Glutamatergic neuron (in vitro differentiated cells): ENCODE measurements around the gene HDAC9. TPM values are rescaled to one million over a fixed set of nuclear protein-coding genes. Genes with fewer than 3 reads are reported as not detected.

Experiments used
- DNase-seq: peaks from one replicate; pipeline ENCODE4 v3.0.0; 2022
- H3K27ac Mint-ChIP-seq: one replicate; pipeline ENCODE4 v1.8.0; 2020; ENCODE audit warnings: mild to moderate bottlenecking, mixed read lengths, inconsistent platforms; ENCODE audit not compliant: unreplicated experiment
- H3K27me3 Mint-ChIP-seq: one replicate; pipeline ENCODE4 v1.8.0; 2020; ENCODE audit warnings: mild to moderate bottlenecking, moderate library complexity, mixed read lengths, inconsistent platforms; ENCODE audit not compliant: unreplicated experiment
- H3K36me3 Mint-ChIP-seq: one replicate; pipeline ENCODE4 v1.8.0; 2020; ENCODE audit warnings: mild to moderate bottlenecking, mixed read lengths, inconsistent platforms; ENCODE audit not compliant: unreplicated experiment
- H3K4me1 Mint-ChIP-seq: one replicate; pipeline ENCODE4 v1.8.0; 2020; ENCODE audit warnings: mild to moderate bottlenecking, low read depth, mixed read lengths, inconsistent platforms; ENCODE audit not compliant: unreplicated experiment
- H3K4me3 Mint-ChIP-seq: one replicate; pipeline ENCODE4 v1.8.0; 2020; ENCODE audit warnings: mild to moderate bottlenecking, mixed read lengths, inconsistent platforms; ENCODE audit not compliant: unreplicated experiment
- H3K9me3 Mint-ChIP-seq: one replicate; pipeline ENCODE4 v1.8.0; 2020; ENCODE audit warnings: mild to moderate bottlenecking, moderate library complexity, mixed read lengths, inconsistent platforms; ENCODE audit not compliant: unreplicated experiment
- total RNA-seq: library from RNA; stranded (reverse); fragmentation: NEBNext Ultra II Directional; extraction: Animal tissue kit (Norgen Biotek cat#: 25700); gene quantifications from one replicate; pipeline ENCODE4 v1.2.1, GENCODE V29; 2021; ENCODE audit not compliant: unreplicated experiment
- TF ChIP-seq, protein P1 (sequence below): fragments of 200-600 bp; sonication (generic); IDR thresholded peaks from one replicate; pipeline ENCODE4 v1.5.0; 2021; ENCODE audit not compliant: partially characterized antibody, unreplicated experiment

HDAC9 gene
- total RNA-seq, 1 donor from 2014 or later, result 94.8 TPM

GRCh38 chr7:18859318-18859717 is 363.8 kb downstream of the HDAC9 start:
- H3K4me3 Mint-ChIP-seq, result no peak overlapping the region
- H3K27ac Mint-ChIP-seq, result no peak overlapping the region
- TF ChIP-seq, protein P1, sequence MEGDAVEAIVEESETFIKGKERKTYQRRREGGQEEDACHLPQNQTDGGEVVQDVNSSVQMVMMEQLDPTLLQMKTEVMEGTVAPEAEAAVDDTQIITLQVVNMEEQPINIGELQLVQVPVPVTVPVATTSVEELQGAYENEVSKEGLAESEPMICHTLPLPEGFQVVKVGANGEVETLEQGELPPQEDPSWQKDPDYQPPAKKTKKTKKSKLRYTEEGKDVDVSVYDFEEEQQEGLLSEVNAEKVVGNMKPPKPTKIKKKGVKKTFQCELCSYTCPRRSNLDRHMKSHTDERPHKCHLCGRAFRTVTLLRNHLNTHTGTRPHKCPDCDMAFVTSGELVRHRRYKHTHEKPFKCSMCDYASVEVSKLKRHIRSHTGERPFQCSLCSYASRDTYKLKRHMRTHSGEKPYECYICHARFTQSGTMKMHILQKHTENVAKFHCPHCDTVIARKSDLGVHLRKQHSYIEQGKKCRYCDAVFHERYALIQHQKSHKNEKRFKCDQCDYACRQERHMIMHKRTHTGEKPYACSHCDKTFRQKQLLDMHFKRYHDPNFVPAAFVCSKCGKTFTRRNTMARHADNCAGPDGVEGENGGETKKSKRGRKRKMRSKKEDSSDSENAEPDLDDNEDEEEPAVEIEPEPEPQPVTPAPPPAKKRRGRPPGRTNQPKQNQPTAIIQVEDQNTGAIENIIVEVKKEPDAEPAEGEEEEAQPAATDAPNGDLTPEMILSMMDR, result no peak
- H3K36me3 Mint-ChIP-seq, result no peaks in the 10 kb centered on the region
- peaks cover 11% of the 10 kb centered on the region for H3K4me1 Mint-ChIP-seq
- no peaks in the 10 kb centered on the region for H3K27me3 Mint-ChIP-seq
- no peak for DNase-seq
- H3K9me3 Mint-ChIP-seq, result no peaks in the 10 kb centered on the region

DNA sequence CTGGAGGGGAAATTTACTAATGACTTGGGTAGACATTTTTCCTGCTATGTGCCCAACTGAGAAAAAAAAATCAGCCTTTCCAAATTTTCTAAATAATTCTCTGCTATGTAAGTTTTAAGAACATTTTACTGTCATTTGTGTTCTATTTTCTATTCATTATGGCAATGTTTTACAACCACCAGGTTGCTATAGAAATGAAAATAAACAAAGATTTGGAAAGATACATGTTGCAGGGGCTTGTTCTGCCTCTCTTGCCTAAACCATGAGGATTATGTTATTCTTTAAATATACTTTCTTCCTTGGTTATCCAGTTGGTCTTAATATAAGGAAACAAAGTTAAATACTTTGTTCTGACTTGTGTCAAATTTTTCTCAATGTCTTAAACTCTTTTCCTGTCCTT is 364.7 kb downstream of the HDAC9 start:
- Mint-ChIP-seq H3K9me3 (no peaks in the 10 kb centered on the region), H3K4me3 (no peak overlapping the region), H3K4me1 (peaks cover 8% of the 10 kb centered on the region), H3K36me3 (no peaks in the 10 kb centered on the region), H3K27ac (no peak overlapping the region), H3K27me3 (no peaks in the 10 kb centered on the region)
- TF ChIP-seq, protein P1, result no peak
- DNase-seq, result no peak

GRCh38 chr7:18861514-18862118 is 366.1 kb downstream of the HDAC9 start:
- Mint-ChIP-seq H3K27me3 (no peaks in the 10 kb centered on the region), H3K36me3 (no peaks in the 10 kb centered on the region), H3K27ac (no peak overlapping the region), H3K4me1 (no peaks in the 10 kb centered on the region), H3K4me3 (no peak overlapping the region), H3K9me3 (no peaks in the 10 kb centered on the region)
- DNase-seq, result no peak
- TF ChIP-seq, protein P1, result no peak

DNA sequence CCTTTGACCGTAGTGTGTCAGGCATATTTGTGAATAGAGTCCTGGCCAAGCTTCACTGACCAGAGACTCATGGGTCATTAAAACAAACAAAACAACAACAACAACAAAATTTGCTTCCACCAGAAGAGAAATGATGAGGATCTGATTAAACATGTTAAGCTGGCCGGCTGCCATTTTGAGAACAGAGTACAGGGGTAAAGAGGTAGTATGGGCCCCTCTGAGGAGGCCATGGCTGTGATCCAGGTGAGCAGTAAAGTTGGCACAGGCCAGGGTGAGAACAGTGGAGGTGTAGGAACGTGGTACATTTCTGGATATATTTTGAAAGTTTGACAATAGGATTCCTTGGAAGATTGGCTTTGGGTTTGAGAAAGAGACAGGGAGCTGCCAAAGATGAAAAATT is 369.4 kb downstream of the HDAC9 start:
- no peak for DNase-seq
- no peaks in the 10 kb centered on the region for H3K9me3 Mint-ChIP-seq
- no peaks in the 10 kb centered on the region for H3K4me1 Mint-ChIP-seq
- TF ChIP-seq, protein P1, result no peak
- no peaks in the 10 kb centered on the region for H3K27me3 Mint-ChIP-seq
- H3K27ac Mint-ChIP-seq, result no peak overlapping the region
- no peak overlapping the region for H3K4me3 Mint-ChIP-seq
- H3K36me3 Mint-ChIP-seq, result no peaks in the 10 kb centered on the region

DNA sequence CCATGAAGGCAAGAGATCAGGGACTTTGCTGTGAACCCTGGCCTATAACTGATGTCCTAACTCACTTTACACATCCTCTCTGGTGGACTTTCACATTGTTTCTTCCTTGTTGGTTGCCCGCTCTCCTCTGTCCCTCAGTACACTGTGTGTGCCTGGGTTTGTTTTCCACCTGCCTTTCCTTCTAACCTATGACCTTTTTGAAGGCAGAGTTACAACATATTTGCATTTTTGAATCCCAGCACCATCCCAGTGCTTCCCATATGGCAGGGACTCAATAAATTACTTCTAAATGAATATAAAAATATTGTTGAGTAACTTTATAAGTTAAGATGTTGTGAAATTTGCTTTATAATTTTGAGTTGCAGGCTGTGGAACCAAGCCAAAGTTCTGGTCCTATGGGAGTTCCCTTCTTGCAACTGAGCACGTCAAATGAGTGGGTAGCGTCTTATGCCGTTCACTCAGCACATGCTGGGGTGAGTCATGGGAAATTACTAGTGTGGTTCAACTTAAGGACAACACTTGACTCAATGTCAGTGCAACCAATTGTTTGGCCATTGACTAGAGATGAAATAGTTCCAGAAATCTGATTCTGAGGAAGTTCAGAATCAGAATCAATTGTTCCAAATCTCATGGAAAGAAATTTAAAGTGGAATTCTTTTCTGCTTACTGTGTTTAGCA is 370.9 kb downstream of the HDAC9 start:
- no peak overlapping the region for H3K4me3 Mint-ChIP-seq
- no peak for DNase-seq
- TF ChIP-seq, protein P1, result no peak
- H3K4me1 Mint-ChIP-seq, result no peaks in the 10 kb centered on the region
- H3K27me3 Mint-ChIP-seq, result no peaks in the 10 kb centered on the region
- no peak overlapping the region for H3K27ac Mint-ChIP-seq
- H3K9me3 Mint-ChIP-seq, result no peaks in the 10 kb centered on the region
- H3K36me3 Mint-ChIP-seq, result no peaks in the 10 kb centered on the region
